Middle frontal gyrus (tissue), 1 donor: ENCODE data around the gene ARPC5.
"Not testable (repeated sequence)": the region's sequence is repeated elsewhere in the genome, so short reads cannot be mapped to it uniquely, and the experiment has no call there.

ENCODE experiments used
- DNase-seq: peaks from one replicate; pipeline ENCODE4 v3.0.0-alpha.2; 2015; ENCODE audit warnings: low spot score; ENCODE audit errors: extremely low spot score

Gene ARPC5

DNA sequence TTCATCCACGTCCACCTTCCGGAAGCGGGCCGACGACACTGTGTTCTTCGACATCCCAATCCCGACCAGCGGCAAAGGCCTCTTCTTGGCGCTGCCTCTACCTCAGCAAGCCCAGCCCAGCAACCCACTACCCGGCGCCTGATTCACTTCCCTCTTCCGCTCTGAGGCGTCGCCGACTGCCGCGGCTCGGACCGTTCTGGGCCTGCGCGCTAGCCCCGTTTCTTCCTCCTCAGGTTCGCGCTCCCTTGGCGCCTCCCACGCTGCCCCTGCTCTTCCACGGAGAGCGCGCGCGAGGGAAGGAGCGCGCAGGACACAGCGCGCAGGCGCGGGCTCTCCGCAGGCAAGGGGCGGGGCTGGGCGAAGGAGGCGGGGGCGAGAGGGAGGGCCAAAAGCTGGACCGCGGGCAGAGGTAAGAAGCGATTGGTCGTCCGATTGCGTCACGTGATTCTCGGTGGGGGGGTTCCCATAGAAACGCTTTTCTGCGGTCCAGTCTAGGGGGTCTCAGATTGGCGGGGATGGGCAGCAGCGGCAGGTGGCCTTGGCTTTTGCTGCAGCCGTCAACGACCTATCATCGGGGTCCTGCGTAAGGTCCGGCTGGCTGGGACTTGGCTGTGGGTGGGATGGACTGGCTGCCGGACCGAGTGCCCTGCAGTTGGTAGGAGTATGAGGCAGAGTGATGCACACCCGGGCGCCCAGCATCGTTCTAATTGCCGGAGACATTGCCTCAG lies at the start of gene ARPC5:
TSS of gene ARPC5 (minus strand) at position 178 of the 728 bp plus-strand sequence. CDS start at position 54, 124 bp downstream.
- DNase-seq = peak; percentile 94

- no peak for DNase-seq
These were observed 49.6 kb upstream of the ARPC5 start for GRCh38 chr1:183685112-183685713.

GRCh38 chr1:183679363-183679762 lies 43.8 kb upstream of the ARPC5 start:
- DNase-seq = not testable (repeated sequence)

DNA sequence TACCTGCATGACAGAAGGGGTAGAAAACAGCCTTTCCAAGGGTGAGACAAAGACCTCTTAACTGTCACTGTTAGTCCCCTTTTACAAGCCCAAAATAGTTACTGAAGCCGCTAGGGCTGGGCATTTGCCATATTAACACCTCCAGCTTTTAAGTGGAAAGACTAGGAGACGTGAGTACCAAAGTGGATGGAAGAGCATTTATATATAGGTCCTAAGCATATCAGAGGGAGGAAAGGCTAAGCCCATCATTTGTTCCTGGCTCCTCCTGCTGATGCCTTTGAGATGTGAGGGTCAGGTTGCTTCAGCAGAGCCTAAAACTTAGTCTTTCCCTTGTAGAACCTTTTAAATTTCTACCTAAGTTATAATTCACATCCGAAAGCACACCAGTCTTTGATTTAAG lies 43.2 kb upstream of the ARPC5 start:
- no peak for DNase-seq

- DNase-seq = no peak
These were observed 41.1 kb upstream of the ARPC5 start for GRCh38 chr1:183676586-183677189.

- DNase-seq = no peak
These were observed 40.5 kb upstream of the ARPC5 start for GRCh38 chr1:183675883-183676585.

DNA sequence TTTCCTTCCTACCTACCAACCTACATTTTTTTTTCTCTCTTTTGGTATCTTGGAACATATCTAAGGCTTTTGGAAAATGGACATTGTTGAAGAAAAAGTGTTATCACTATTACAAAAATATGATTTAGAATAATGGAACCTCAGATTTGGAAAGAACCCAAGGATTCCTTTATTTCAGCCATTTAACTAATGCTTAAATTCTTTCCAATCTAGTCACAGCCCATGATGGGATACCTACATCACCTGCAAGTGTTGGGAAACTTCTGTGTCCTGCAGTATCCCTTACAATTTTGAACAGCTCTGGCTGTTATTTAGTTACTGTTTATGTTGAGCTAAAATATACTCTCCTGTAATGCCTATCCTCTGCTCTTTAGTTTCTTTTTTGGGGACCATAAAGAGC lies 39.8 kb upstream of the ARPC5 start:
- DNase-seq = no peak

DNA sequence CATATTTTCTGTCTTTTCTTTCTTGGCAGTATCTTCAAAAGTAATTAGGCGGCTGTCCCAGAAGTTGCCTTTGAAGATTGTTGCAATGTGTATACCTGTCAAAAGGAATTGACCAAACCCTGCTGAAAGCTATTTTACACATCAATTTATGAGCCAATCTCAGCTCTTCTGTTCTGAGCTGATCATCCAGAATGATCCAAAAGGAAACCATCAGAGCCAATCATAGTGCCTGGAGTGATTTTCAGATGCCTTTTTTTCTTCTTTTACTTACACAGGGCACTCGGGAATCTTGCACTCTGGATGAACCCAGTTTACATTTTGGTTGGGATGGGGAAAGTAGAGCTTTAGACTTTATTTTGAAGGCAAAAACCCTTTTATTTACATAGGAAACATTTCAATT lies 39.3 kb upstream of the ARPC5 start:
- DNase-seq = no peak

DNA sequence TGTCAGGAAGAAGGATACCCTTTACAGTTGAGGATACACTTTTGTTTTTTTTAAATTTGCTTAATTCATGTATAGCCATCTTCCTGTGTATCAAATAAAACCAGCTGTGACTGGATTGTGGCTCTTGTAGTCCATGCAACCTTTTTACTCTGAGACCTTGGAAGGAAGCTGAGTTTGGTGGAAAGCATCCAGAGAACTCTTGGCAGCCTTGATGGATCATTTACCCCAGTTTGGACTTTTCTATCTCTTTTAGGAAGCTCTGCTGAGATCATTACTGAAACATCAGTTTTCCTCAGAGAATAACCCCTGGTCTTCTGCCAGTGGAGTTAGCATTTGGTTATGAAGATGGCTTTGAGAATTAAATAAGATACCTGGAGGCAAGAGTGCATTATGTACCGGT lies 38.8 kb upstream of the ARPC5 start:
- DNase-seq = no peak

DNA sequence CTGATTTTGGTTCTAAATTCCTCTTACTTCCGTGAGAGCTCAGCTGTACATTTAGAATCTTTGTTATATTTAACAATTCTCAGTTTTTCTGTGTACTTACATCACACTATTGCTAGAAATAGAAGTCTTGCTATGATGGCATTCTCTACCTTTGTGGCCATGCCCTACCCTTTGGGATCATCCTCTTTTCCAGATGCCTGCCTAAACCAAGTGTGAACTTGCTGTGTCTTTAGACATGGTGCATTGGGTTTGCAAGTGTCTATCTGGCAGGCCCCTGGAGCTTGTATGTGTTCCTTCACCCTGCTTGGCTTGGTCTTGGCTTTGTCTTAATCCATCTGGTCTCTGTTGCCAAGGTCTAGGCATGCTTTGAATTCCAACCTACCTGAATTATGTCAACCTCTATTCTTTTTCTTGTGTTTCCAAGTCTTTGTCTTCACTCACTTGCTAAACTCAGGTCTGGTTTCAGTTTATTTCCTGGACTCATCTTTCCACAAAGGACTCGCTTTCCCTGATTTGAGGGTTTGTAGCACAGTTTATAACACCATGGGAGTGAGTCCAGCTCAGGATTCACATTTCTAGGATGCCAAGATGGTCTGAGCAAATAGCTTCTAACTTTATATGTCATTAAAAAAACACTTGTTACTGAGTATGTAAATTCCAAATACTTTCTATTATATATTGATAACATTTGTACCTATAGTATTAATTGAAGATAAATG lies 38.2 kb upstream of the ARPC5 start:
- no peak for DNase-seq

GRCh38 chr1:183670169-183670568 lies 34.6 kb upstream of the ARPC5 start:
- DNase-seq = no peak

DNA sequence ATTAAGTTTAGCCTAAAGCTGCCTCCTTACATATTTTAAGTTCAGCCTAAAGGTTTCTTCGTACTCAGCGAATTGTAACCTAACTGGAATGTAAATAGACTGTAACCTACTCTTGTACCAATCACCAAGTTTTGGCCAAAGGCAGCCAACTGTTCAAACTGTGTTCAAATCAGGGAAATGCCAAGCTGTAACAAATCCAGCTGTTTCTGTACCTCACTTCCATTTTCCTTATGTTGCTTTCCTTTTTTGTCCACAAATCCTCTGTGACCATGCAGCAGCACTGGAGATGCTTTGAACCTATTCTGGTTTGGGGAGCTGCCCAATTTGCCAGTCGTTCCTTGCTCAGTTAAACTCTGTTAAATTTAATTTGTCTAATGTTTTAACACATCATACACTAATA lies 20.8 kb upstream of the ARPC5 start:
- DNase-seq = no peak

DNA sequence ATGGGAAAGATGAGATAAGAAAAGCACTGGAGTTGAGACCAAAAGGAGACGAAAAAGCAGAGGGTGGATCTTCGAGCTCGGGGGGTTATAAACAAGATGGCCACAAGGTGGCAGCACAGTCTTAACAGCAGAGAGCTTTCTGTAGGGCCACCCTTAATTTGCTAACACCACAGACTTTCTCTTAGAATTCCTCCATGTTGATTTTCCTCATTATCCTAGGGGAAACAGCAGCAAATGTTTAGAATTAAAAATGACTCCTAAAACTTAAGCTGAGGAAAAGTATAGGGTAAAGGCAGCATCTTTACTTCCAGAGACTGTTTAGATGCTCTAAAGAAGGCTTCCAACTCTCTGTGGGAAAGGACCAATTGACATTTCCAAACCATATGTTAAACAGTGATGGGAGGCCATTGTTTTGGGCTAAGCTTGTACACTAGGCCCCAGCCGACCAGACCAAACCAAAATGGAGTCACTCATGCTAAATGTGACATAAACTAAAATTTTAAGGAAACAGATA lies 20.0 kb upstream of the ARPC5 start:
- DNase-seq = peak; percentile 90

GRCh38 chr1:183654706-183655105 lies 19.1 kb upstream of the ARPC5 start:
- no peak for DNase-seq

DNA sequence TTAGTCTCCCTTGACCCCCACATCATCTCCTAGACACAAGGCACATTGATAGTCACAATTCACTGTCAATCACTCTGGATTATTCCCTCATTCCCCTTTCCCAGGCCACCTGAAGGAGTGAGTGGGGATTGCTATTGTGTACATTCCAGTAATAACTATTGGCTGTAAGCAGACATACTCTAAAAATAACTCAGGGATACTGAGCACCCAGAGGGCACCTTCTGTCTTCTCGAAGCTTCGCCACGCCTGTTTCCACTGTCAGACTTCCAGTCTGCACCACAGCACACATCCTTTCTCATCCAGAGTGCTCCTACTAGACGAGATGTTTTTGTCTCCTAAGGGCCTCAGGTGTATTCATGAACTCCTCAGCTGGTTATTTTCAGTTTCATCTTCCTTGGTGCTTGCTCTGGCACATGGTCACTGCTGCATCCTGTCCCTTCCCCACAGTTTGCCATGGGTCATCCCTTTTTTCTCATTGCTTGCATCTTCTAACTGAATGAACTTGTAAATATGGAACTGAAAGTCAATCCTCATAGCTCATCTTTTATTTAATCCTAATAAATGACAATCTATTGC lies 18.4 kb upstream of the ARPC5 start:
- no peak for DNase-seq

DNA sequence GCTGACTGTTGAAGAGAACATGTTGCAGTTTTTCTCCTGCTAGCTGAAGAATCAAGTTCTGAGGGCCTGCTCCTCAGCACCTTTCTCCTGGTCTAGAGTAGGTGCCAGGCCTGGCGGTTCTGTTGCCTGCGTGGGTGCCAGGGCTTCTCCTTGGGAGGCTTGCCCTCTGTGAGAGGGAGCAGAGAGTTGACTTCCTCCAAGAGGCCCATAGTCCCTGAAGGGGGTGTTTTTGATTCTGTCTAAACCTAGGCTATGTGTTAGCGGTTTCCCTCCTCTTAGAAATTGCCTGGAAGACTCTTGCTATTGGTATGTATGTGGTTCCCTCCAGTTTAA lies 17.8 kb upstream of the ARPC5 start:
- no peak for DNase-seq

DNA sequence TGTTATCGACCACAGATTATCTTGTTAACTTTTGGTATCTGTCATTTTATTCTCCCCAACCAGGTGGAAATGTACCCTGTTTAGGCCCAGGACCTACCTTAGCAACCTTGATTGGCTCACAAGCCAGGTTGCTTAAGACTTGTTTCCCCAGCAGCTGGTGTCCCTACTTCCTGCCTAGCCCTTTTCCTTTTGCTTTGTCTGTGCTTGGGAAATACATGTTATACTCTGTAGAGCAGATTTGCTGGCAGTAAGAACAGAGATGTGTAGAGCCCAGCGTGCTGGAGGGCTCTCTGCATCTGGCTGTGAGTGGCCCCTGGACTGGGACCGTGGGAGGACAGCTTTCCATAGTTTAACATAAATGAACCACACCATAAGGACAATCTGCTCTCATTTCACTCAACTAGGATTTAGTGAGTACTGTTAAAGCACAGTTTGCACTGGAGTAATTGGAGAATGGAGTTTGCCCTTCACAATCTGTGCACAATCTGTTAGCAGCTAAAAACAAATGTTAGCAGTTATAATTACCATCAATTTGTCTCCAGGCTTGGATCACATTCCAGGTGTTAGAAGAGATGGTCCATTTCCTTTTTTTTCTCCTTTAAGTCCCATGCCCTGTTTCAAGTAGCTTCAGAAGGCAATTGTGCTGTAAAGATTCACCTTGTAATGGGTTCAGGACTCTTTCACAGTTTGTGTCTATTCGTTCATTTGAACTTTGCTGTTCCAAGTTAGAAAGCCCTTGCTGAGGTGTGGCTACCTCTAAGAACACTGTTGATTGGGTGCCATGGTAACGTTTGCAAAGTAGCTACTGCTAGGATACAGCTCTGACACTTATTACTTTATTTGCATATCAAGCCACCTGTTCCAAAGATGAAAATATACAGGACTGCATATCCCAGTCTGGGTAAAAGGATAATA lies 17.2 kb upstream of the ARPC5 start, which contains the start of gene APOBEC4:
TSS of gene APOBEC4 (minus strand) at position 770 of the 915 bp plus-strand sequence. CDS start 4,535 bp downstream, outside the sequence.
- no peak for DNase-seq

GRCh38 chr1:183652107-183652506 lies 16.5 kb upstream of the ARPC5 start:
- DNase-seq = no peak

DNA sequence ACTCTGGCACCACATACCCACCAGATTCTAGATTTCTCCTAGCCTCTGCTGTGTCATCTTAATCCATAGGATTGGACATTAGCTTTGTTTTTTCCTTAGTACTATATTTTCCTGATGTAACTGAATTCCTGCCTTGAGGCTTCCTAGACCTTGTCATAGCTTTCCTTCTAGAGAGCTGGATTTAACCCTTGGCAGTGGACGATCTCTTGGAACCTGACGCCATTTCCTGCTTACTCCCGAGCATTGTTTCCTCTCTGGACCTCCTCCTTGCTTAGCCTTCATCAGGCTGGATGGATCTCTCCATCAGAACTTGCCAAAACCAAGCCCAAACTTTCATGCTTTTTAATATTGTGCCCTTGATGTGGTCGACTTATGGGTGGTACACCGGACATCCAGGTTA lies 16.0 kb upstream of the ARPC5 start:
- DNase-seq = no peak

DNA sequence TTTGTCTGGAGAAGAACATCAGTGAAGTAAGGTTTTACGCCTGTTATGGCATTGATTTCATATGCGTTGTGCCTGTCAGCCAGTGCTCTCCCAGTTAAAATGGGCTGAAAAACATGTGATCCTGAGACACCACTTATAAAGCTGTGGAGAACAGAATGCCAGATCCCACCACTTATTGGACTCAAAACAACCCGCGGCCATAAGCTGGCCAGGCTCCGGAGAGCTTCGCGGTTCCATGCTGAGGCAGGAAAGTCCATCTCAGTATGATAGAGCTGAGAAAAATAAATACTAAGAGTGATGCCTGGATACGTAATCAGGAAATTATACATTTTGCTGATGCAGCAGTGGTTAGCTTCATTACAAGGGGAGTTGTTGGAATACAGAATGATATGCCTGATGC lies 12.5 kb upstream of the ARPC5 start:
- DNase-seq = no peak
